ENCODE data around the gene CALCOCO2.

DNA sequence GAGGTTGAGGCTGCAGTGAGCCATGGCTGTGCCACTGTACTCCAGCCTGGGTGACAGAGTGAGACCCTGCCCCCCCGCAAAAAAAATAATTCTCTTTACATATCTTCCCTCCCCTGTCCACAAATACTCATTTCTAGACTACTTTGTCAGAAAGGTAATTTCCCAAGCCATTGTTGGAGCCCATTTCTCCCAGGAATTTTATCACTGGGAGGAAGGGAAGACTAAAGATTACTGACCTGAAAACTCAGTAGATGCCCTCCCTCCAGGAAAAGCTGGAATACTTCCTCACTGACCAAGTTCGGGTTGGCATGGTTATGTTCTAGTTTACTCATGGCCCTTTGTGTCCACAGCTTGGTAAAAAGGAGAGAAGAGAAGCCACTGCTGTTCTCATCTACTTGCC, 4.1 kb downstream of the CALCOCO2 start:
- TF ChIP-seq, protein P1, sequence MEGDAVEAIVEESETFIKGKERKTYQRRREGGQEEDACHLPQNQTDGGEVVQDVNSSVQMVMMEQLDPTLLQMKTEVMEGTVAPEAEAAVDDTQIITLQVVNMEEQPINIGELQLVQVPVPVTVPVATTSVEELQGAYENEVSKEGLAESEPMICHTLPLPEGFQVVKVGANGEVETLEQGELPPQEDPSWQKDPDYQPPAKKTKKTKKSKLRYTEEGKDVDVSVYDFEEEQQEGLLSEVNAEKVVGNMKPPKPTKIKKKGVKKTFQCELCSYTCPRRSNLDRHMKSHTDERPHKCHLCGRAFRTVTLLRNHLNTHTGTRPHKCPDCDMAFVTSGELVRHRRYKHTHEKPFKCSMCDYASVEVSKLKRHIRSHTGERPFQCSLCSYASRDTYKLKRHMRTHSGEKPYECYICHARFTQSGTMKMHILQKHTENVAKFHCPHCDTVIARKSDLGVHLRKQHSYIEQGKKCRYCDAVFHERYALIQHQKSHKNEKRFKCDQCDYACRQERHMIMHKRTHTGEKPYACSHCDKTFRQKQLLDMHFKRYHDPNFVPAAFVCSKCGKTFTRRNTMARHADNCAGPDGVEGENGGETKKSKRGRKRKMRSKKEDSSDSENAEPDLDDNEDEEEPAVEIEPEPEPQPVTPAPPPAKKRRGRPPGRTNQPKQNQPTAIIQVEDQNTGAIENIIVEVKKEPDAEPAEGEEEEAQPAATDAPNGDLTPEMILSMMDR (IDR thresholded peaks at IDR 0.05) = no peak
- TF ChIP-seq POLR2A (IDR thresholded peaks at IDR 0.05) = no peak
